Effector CD4-positive, alpha-beta T cell (primary cell): ENCODE measurements around the gene KIF26B.
"Not testable (repeated sequence)": the region's sequence is repeated elsewhere in the genome, so short reads cannot be mapped to it uniquely, and the experiment has no call there.

Experiments
- DNase-seq: peaks from one replicate; pipeline ENCODE4 v3.0.0-alpha.2; 2020

KIF26B gene

DNA sequence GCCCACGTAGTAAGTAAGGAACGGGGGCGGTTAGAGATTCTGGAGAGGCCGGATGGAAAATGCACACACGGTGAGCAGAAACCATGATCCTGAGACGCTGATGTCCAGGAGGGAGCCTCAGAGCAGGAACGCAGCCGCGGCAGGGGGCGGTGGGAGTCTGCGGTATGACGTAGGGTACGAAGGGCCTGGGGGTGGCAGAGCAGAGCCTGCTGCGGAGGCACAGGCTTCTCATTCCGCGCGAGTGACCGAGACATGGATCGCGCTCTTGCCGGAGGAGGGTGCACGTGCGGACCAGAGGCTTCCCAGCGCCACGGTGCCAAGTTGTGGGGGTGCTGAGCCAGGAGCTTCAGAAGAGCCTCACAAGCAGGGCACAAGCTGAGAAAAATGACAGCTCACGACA, 176.2 kb downstream of the KIF26B start:
- DNase-seq: no peak

DNA sequence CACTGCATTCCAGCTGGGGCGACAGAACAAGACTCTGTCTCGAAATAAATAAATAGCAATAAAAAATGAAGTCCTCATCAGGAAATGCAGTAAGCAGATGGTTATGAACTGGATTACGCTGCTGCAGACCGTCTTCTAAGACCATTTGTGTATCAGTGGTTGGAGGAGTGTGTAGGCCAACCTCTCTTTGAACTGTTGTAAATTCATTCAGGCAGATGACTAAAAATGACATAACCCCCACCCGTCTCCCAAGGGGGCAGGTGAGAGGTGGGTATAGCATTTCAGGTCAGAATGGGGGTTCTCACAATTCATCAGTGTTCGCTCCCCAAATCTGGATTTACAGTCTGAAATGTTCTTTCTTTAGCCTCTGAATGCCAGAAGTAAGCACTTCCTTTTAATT, 177.3 kb downstream of the KIF26B start:
- DNase-seq: no peak

DNA sequence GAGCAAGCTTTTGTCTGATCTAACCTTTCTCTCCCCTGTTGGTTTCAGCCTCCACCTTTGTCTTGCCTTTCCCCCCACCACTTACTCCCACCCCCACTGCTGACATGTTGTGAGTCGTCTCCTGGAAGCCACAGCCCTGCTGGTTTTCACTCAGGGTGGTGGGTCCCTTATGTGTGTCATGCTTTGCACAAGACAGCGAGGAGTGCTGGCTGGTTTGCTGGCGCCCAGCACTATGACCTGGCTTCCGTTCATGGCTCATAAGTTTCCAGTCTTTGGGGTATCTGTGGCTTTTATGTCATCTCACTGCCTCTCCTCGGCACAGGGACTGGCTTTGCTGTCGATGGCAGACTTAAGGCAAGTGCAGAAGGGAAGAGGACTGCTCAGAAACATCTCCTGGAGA, 177.7 kb downstream of the KIF26B start:
- no peak for DNase-seq

DNA sequence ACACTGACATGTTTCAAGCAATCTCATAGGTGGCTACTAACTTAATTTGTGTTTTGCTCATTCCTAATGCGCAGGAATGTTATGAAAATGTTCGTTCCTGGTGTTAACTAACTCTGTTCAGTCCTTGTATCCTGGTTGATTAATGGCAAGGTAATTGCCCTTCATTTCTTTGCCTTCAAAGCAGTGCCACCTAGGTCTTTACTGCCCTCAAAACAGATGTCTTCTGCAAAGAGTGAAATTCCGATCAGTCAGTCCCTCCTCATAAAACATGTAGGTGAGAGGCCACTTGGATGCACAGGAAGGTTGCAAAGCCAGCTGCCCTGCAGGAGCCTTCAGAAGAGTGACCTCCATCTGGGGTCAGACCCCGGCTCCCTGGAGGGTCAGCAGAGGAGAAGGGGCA, 179.4 kb downstream of the KIF26B start:
- no peak for DNase-seq

GRCh38 chr1:245334827-245335490, 180.2 kb downstream of the KIF26B start:
- no peak for DNase-seq

DNA sequence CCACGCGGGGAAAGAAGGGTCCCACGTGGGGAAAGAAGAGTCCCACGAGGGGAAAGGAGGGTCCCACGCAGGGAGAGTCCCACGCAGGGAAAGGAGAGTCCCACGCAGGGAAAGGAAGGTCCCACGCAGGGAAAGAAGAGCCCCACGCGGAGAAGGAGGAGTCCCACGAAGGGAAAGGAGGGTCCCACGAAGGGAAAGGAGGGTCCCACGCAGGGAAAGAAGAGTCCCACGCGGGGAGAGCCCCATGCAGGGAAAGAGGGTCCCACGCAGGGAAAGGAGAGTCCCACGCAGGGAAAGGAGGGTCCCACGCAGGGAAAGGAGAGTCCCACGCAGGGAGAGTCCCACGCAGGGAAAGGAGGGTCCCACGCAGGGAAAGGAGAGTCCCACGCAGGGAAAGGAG, 180.9 kb downstream of the KIF26B start:
- not testable (repeated sequence) for DNase-seq

GRCh38 chr1:245336149-245336983, 181.6 kb downstream of the KIF26B start:
- DNase-seq: no peak

- DNase-seq: not testable (repeated sequence)
Measured at GRCh38 chr1:245336984-245337355, 182.2 kb downstream of the KIF26B start.

- no peak for DNase-seq
Measured at GRCh38 chr1:245337829-245338484, 183.2 kb downstream of the KIF26B start.

DNA sequence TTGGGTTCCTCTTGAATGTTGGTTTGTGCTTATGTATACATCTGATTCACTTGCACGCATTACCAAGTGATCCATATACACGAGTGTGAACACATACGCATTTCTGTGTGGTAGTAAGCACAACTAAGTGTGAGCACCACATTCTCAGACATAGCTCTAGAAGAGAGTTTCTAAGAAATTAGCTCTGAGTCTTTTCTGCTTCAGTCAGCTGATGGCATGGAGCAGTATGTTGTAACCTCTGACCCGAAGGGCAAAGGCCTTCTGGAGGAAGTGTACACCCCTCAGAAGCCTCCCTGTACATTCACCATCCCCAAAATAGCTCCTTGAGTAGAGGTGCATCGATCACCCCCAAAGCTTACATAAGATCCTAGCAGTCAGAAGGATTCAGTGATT, 183.7 kb downstream of the KIF26B start:
- DNase-seq: no peak

DNA sequence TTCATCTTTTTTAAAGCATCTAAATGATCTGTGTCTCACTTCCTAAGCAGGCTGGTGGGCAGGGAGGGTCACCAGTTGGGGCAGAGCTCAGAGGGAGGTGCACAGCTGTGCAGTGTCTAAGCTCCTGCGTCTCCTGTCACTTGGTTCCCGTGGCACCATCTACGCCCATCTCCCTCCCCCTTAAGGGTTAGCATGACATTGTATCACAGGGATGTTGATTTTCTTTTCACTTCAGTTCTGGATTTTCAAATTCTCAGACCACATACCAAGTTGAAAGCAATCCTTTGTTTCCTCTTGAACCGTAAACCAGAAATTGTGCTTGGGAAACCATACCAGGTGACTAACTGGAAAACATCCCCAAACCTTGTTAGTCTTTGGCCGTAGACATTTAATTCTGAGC, 187.0 kb downstream of the KIF26B start:
- no peak for DNase-seq

- no peak for DNase-seq
Measured at GRCh38 chr1:245345191-245345884, 190.6 kb downstream of the KIF26B start.

GRCh38 chr1:245348626-245349025, 193.8 kb downstream of the KIF26B start:
- no peak for DNase-seq

- no peak for DNase-seq
Measured at GRCh38 chr1:245353411-245353810, 198.6 kb downstream of the KIF26B start.

- no peak for DNase-seq
Measured at GRCh38 chr1:245353915-245354775, 199.4 kb downstream of the KIF26B start.

- not testable (repeated sequence) for DNase-seq
Measured at GRCh38 chr1:245355851-245356630, 201.3 kb downstream of the KIF26B start.

DNA sequence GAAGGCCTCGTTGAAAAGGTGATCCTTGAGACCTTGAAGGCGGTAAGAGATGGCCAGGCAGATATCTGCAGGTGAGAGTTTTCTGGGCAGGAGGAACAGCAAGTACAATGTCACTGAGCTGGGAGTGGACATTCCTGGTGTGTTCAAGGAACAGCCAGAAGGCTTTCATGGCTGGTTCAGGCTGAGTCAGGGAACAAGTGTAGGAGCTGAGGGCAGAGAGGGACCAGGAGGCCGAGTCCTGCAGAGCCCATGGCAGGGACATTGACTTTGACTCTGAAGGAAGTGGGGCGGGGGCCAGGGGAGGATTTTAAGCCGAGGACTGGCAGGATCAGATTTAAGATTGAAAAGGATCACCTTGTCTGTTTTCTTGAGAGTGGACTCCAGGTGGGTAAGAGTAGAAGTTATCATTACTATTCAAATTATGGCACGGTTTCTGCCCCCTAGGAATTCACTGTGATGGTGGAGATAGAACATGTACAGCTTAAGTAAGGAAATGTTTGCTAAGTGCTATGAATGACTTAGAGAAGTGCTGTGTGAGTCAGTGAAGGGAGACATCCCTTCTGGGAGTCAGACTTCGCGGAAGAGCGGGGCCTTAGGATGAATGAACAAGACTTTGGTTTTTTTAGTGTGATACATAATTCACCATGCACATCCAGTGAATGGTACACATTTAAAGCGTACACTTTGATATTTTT, 202.3 kb downstream of the KIF26B start:
- DNase-seq: no peak

DNA sequence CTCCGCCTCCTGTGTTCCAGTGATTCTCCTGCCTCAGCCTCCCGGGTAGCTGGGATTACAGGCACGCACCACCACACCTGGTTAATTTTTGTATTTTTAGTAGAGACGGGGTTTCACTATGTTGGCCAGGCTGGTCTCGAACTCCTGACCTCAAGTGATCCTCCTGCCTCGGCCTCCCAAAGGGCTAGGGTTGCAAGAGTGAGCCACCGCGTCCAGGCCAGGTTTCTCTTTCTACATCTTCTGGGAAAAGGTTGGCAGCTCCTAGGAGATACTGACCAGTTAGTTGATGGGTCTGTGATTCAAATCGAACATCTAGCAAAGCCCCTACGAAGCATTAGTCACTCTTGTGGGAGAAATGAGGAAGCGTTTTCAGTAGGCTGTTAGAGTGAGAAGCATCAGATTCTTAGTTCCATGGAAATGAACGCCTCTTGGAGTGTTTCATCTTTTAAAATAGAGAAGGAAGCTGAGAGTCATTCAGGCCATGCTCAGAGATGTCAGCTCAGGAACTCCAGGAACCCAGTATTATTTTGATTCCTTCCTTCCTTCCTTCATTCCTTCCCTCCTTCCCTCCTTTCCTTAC, 204.4 kb downstream of the KIF26B start:
- DNase-seq: not testable (repeated sequence)

DNA sequence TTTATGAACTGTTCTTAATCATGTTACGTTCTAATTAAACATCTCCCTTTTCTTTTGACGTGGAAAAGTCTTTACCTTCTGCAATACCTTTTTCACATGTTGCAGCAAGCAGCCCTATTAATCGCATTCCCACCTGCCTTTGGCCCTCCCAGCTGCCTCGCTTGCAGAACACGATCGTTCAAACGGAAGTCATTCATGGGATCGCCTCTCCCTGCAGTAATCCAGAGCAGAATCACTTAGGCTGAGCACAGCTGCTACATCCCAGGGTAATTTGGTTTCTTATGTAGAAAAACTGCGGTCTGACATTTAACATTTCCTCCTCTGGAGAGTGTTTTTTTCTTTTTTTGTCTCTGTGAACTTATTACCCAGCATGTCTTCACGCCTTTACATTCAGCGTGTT, 206.3 kb downstream of the KIF26B start:
- no peak for DNase-seq

DNA sequence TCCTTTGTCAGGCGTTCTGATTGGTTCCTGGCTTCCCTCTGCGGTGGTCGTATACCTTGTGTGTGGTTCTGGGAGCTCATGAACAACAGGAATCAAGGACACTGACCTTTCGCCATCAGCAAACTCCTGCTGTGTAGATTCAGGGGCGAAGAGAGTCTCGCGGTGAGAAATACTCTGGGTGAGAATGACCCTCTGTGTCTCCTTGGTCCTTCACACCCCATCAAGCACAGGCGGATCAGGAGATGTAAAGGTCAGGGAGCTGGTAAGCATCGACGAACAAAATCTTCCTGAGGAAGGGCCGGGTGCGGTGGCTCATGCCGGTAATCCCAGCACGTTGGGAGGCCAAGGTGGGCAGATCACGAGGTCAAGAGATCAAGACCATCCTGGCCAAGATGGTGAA, 207.2 kb downstream of the KIF26B start:
- no peak for DNase-seq
